H9 (cell line): ENCODE measurements around the gene MUC7. TPM values are rescaled to one million over a fixed set of nuclear protein-coding genes. Genes with fewer than 3 reads are reported as not detected.

ENCODE experiments used
- DNase-seq: peaks from one replicate; pipeline ENCODE4 v3.0.0-alpha.2; 2017
- H2AFZ ChIP-seq: one replicate; pipeline ENCODE4 v1.6.1; 2013; ENCODE audit warnings: mild to moderate bottlenecking, low read length, control low read depth, moderate library complexity
- H2AK5ac ChIP-seq: 2 replicates; pipeline ENCODE4 v1.6.1; 2013; ENCODE audit warnings: low read length, control low read depth, mixed read lengths; ENCODE audit not compliant: insufficient read length
- H2BK120ac ChIP-seq: one replicate; pipeline ENCODE4 v1.6.1; 2013; ENCODE audit warnings: low read depth, mild to moderate bottlenecking, low read length, control low read depth, inconsistent platforms; ENCODE audit not compliant: poor library complexity, severe bottlenecking
- H2BK12ac ChIP-seq: 2 replicates; pipeline ENCODE4 v1.6.1; 2013; ENCODE audit warnings: low read length, control low read depth, mixed read lengths, low read depth; ENCODE audit not compliant: insufficient read length
- H2BK15ac ChIP-seq: 2 replicates; pipeline ENCODE4 v1.6.1; 2013; ENCODE audit warnings: low read depth, low read length, control low read depth
- H2BK20ac ChIP-seq: one replicate; pipeline ENCODE4 v1.6.1; 2013; ENCODE audit warnings: low read depth, mild to moderate bottlenecking, low read length, control low read depth, inconsistent platforms; ENCODE audit not compliant: poor library complexity, severe bottlenecking
- H2BK5ac ChIP-seq: 2 replicates; pipeline ENCODE4 v1.6.1; 2013; ENCODE audit warnings: low read length, control low read depth, mixed read lengths; ENCODE audit not compliant: insufficient read length
- H3K14ac ChIP-seq: 2 replicates; pipeline ENCODE4 v1.6.1; 2013; ENCODE audit warnings: low read length, control low read depth; ENCODE audit not compliant: insufficient read depth
- H3K18ac ChIP-seq: 2 replicates; pipeline ENCODE4 v1.6.1; 2013; ENCODE audit warnings: low read depth, mild to moderate bottlenecking, mixed read lengths, low read length, control low read depth; ENCODE audit not compliant: insufficient read length
- H3K23ac ChIP-seq: 2 replicates; pipeline ENCODE4 v1.6.1; 2013; ENCODE audit warnings: low read length, control low read depth, mixed read lengths, low read depth; ENCODE audit not compliant: insufficient read length
- H3K23me2 ChIP-seq: 2 replicates; pipeline ENCODE4 v1.6.1; 2013; ENCODE audit warnings: low read depth, mild to moderate bottlenecking, mixed read lengths, low read length, control low read depth; ENCODE audit not compliant: insufficient read length, poor library complexity, severe bottlenecking
- H3K27ac ChIP-seq: 2 replicates; pipeline ENCODE4 v1.5.1; 2013; ENCODE audit warnings: low read length, control low read depth, mixed read lengths, low read depth; ENCODE audit not compliant: insufficient read length
- H3K27me3 ChIP-seq: 2 replicates; pipeline ENCODE4 v1.6.1; 2013; ENCODE audit warnings: low read length, control low read depth, inconsistent platforms; ENCODE audit not compliant: insufficient read depth
- H3K4ac ChIP-seq: 2 replicates; pipeline ENCODE4 v1.6.1; 2013; ENCODE audit warnings: low read depth, mild to moderate bottlenecking, control low read depth, inconsistent platforms, low read length, moderate library complexity
- H3K4me1 ChIP-seq: 2 replicates; pipeline ENCODE4 v1.6.1; 2013; ENCODE audit warnings: low read length, control low read depth, inconsistent platforms; ENCODE audit not compliant: insufficient read depth
- H3K4me2 ChIP-seq: 2 replicates; pipeline ENCODE4 v1.6.1; 2013; ENCODE audit warnings: low read length, control low read depth, mixed read lengths; ENCODE audit not compliant: insufficient read length, insufficient read depth
- H3K56ac ChIP-seq: 2 replicates; pipeline ENCODE4 v1.6.1; 2013; ENCODE audit warnings: low read depth, mild to moderate bottlenecking, mixed read lengths, low read length, control low read depth; ENCODE audit not compliant: insufficient read length
- H3K79me1 ChIP-seq: 2 replicates; pipeline ENCODE4 v1.6.1; 2013; ENCODE audit warnings: low read depth, mild to moderate bottlenecking, moderate library complexity, low read length, control low read depth, inconsistent platforms; ENCODE audit not compliant: insufficient read depth, poor library complexity, severe bottlenecking
- H3K79me2 ChIP-seq: 2 replicates; pipeline ENCODE4 v1.6.1; 2013; ENCODE audit warnings: low read length, control low read depth, inconsistent platforms; ENCODE audit not compliant: insufficient read depth
- H3K9ac ChIP-seq: 2 replicates; pipeline ENCODE4 v1.6.1; 2013; ENCODE audit warnings: low read length, control low read depth, mixed read lengths; ENCODE audit not compliant: insufficient read length; ENCODE audit errors: extremely low read depth
- H3K9me3 ChIP-seq: one replicate; pipeline ENCODE4 v1.6.1; 2013; ENCODE audit warnings: low read depth, low read length, inconsistent platforms; ENCODE audit not compliant: control insufficient read depth
- H3T11ph ChIP-seq: one replicate; pipeline ENCODE4 v1.6.1; 2013; ENCODE audit warnings: mild to moderate bottlenecking, low read length, control low read depth, inconsistent platforms
- H4K20me1 ChIP-seq: one replicate; pipeline ENCODE4 v1.6.1; 2013; ENCODE audit not compliant: control insufficient read depth, insufficient read length, insufficient read depth
- H4K5ac ChIP-seq: 2 replicates; pipeline ENCODE4 v1.6.1; 2013; ENCODE audit warnings: low read depth, mild to moderate bottlenecking, mixed read lengths, low read length, control low read depth; ENCODE audit not compliant: insufficient read length
- H4K8ac ChIP-seq: replicated peaks from 2 replicates; pipeline ENCODE4 v1.6.1; 2013; ENCODE audit warnings: low read length, control low read depth, mixed read lengths, low read depth; ENCODE audit not compliant: insufficient read length
- H4K91ac ChIP-seq: 2 replicates; pipeline ENCODE4 v1.6.1; 2013; ENCODE audit warnings: low read depth, mild to moderate bottlenecking, moderate library complexity, mixed read lengths, low read length, control low read depth; ENCODE audit not compliant: insufficient read length
- H3K27ac Mint-ChIP-seq, 3 experiments: 2 replicates in 2 of 3; 3 replicates in 1 of 3; pipeline ENCODE4 v1.8.0; 2020 to 2021; ENCODE audit warnings: mixed read lengths in 3 of 3, mild to moderate bottlenecking in 1 of 3, moderate library complexity in 1 of 3
- H3K27me3 Mint-ChIP-seq: 2 replicates; pipeline ENCODE4 v1.8.0; 2021; ENCODE audit warnings: low read depth, mild to moderate bottlenecking, moderate library complexity, mixed read lengths
- H3K36me3 Mint-ChIP-seq, 3 experiments: 2 replicates in 2 of 3; 3 replicates in 1 of 3; pipeline ENCODE4 v1.8.0; 2020 to 2021; ENCODE audit warnings: low read depth in 3 of 3, mixed read lengths in 3 of 3; ENCODE audit not compliant: insufficient read depth in 1 of 3
- H3K4me1 Mint-ChIP-seq, 2 experiments: 2 replicates each; pipeline ENCODE4 v1.8.0; 2020; ENCODE audit warnings: mixed read lengths in 2 of 2
- H3K4me3 Mint-ChIP-seq, 2 experiments: 2 replicates in 1 of 2; 3 replicates in 1 of 2; pipeline ENCODE4 v1.8.0; 2020 to 2021; ENCODE audit warnings: mild to moderate bottlenecking in 2 of 2, mixed read lengths in 2 of 2, moderate library complexity in 1 of 2
- H3K9me3 Mint-ChIP-seq, 2 experiments: 2 replicates in 1 of 2; 3 replicates in 1 of 2; pipeline ENCODE4 v1.8.0; 2020; ENCODE audit warnings: mild to moderate bottlenecking in 2 of 2, mixed read lengths in 2 of 2, moderate library complexity in 1 of 2
- WGBS: extraction: QIAGEN DNeasy Blood & Tissue Kit; methylation state at CpG from one replicate; pipeline ENCODE4 v1.1.7; 2013; ENCODE audit warnings: missing lambda C conversion rate, low lambda C conversion rate, mixed read lengths; ENCODE audit not compliant: insufficient read length; ENCODE audit errors: extremely low coverage; 5-methylcytosine and 5-hydroxymethylcytosine counted together
- total RNA-seq: library from RNA; stranded (reverse); gene quantifications from 2 replicates; pipeline ENCODE4 v1.2.1, GENCODE V29; 2021
- TF ChIP-seq, protein P1 (sequence below): fragments of 200-600 bp; sonication (generic); conservative IDR thresholded peaks from 3 replicates; pipeline ENCODE4 v1.8.0; 2021; ENCODE audit warnings: antibody characterized with exemption, mild to moderate bottlenecking

The MUC7 gene
- total RNA-seq, 1 experiment from 2014 or later, result not detected

GRCh38 chr4:70518716-70519115, 46.7 kb downstream of the MUC7 start:
- H3K27me3 ChIP-seq, result no peaks in the 10 kb centered on the region
- no peaks in the 10 kb centered on the region for H3K79me2 ChIP-seq
- Mint-ChIP-seq H3K4me3 (no peak overlapping the region), H3K9me3 (no peaks in the 10 kb centered on the region), H3K4me1 (no peaks in the 10 kb centered on the region), H3K27ac (no peak overlapping the region), H3K27me3 (no peaks in the 10 kb centered on the region; the same call in none of the 2 replicates), H3K36me3 (no peaks in the 10 kb centered on the region)
- H3K4me1 ChIP-seq, result no peaks in the 10 kb centered on the region
- H3K56ac ChIP-seq, result no peak overlapping the region
- H2BK20ac ChIP-seq, result no peak overlapping the region
- H3K18ac ChIP-seq, result no peak overlapping the region
- no peaks in the 10 kb centered on the region for H3K23me2 ChIP-seq
- no peak overlapping the region for H2BK12ac ChIP-seq
- no peak overlapping the region for H2AFZ ChIP-seq
- H2BK120ac ChIP-seq, result no peak overlapping the region
- H3K27ac ChIP-seq, result no peak overlapping the region
- no peaks in the 10 kb centered on the region for H4K20me1 ChIP-seq
- H3K4ac ChIP-seq, result no peak overlapping the region
- DNase-seq, result no peak
- WGBS, result no CpG with 5 or more reads among the region's 3 CpGs
- H3K9me3 ChIP-seq, result no peaks in the 10 kb centered on the region
- no peak overlapping the region for H2BK5ac ChIP-seq
- TF ChIP-seq, protein P1, sequence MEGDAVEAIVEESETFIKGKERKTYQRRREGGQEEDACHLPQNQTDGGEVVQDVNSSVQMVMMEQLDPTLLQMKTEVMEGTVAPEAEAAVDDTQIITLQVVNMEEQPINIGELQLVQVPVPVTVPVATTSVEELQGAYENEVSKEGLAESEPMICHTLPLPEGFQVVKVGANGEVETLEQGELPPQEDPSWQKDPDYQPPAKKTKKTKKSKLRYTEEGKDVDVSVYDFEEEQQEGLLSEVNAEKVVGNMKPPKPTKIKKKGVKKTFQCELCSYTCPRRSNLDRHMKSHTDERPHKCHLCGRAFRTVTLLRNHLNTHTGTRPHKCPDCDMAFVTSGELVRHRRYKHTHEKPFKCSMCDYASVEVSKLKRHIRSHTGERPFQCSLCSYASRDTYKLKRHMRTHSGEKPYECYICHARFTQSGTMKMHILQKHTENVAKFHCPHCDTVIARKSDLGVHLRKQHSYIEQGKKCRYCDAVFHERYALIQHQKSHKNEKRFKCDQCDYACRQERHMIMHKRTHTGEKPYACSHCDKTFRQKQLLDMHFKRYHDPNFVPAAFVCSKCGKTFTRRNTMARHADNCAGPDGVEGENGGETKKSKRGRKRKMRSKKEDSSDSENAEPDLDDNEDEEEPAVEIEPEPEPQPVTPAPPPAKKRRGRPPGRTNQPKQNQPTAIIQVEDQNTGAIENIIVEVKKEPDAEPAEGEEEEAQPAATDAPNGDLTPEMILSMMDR, result no peak
- no peak overlapping the region for H4K5ac ChIP-seq
- no peak overlapping the region for H3K4me2 ChIP-seq
- no peak overlapping the region for H3K9ac ChIP-seq
- H3K79me1 ChIP-seq, result no peaks in the 10 kb centered on the region
- H4K91ac ChIP-seq, result no peak overlapping the region
- H2AK5ac ChIP-seq, result no peak overlapping the region
- H3T11ph ChIP-seq, result no peak overlapping the region
- H3K23ac ChIP-seq, result no peak overlapping the region
- H3K14ac ChIP-seq, result no peak overlapping the region
- no peak overlapping the region for H4K8ac ChIP-seq
- no peak overlapping the region for H2BK15ac ChIP-seq
